Measurements from ENCODE around the gene MAN2B1.

MAN2B1 gene

GRCh38 chr19:12617646-12618045, 48.9 kb downstream of the MAN2B1 start:
- DNase-seq (ENCODE audit: low read depth in 2 of 2), result no peak

- DNase-seq (ENCODE audit: low read depth in 2 of 2), result no peak
Measured at GRCh38 chr19:12611361-12611699, 55.2 kb downstream of the MAN2B1 start.

DNA sequence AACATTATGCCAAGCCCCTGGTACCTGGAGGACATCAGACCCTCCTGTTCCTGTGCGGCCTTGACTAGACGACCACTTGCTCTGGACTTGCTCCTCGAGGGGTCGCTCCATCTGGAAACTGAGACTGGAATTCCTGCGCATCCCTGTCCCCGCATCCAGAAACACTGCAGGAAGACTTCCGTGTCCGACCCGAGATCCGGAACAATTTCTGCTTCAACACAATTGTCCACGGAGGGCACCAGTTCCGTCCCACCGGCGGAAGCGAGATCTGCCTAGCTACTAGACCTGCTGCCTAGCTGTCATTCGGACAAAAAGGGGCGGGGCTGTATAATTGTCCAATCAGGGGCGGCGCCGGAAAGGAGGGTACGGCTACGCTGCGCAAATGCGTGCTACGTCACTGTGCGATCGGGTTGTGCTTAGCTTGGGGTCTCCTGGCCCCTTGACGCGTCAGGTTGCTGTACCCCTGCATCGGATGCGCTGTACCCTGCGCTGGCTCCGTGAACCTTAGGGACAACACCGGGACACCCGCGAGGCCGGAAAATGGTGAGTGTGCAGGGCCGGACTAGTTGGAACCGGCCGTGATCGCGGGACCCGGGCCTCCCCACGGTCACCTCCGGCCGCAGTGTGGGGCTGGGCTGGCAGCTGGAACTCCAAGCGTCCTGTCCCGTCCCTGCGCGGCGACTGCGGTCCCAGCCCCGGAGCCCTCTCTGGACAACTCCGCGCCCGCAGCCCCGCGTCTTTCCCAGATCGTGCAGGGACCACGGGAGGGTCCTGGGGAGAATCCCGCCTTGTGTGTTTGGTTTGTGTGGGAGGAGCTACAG, 55.8 kb downstream of the MAN2B1 start, which contains the start of the genes ZNF490 and ZNF791:
ZNF490 (minus strand) TSS at position 274 of the 821 bp plus-strand sequence; CDS start at position 141, 133 bp downstream.
ZNF791 (plus strand) TSS at position 381 of the 821 bp plus-strand sequence; CDS start at position 541, 160 bp downstream.
- DNase-seq (ENCODE audit: low read depth in 2 of 2), result peak; percentile 87 to 95

DNA sequence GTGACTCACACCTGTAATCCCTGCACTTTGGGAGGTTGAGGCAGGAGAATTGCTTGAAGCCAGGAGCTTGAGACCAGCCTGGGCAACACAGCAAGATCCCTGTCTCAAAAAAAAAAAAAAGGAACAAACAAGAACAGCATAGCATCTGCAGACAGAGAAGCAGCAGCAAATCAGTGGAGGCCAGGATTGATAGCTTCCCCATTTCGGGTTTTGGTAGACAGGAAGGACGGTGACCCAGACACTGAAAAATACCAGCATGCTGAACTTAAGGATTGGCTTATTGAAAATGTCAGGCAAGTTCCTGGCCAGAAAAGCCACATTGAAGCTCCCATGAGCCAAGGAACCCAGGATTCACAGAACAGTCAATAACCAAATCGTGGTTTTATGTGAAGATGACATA, 58.9 kb downstream of the MAN2B1 start:
- DNase-seq (ENCODE audit: low read depth in 2 of 2), result no peak

DNA sequence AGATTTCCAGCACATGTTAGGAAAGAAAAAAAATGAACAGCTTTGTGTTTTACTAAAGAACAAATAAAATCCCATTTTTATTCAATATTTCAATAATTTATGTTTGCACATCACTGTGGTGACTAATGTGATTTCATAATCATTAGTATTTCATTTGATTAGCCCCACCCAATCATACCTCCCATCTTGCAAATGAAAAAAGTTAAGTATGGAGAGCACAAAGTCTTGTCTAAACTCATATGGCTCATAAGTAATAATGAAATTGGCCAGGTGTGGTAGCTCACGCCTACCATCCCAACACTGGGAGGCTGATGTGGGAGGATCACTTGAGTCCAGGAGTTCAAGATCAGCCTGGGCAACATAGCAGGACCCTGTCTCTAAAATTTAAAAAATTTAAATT, 59.7 kb downstream of the MAN2B1 start:
- DNase-seq (ENCODE audit: low read depth in 2 of 2), result no peak

- DNase-seq (ENCODE audit: low read depth in 2 of 2), result no peak
Measured at GRCh38 chr19:12603714-12604113, 62.8 kb downstream of the MAN2B1 start.

GRCh38 chr19:12597594-12597993, 68.9 kb downstream of the MAN2B1 start:
- DNase-seq (ENCODE audit: low read depth in 2 of 2), result no peak

GRCh38 chr19:12596927-12597548, 69.5 kb downstream of the MAN2B1 start:
- DNase-seq (ENCODE audit: low read depth in 2 of 2), result no peak

Measured in stimulated activated CD8-positive, alpha-beta memory T cell treated with anti-CD3 and anti-CD28 coated beads, Interleukin-15, amount 100 ng/mL, for 4 hours (primary cell).